SK-N-SH (cell line): ENCODE measurements around the gene DAP. TPM values are rescaled to one million over a fixed set of nuclear protein-coding genes. Genes with fewer than 3 reads are reported as not detected.
A peak's percentile ranks its signal among the peaks of the same experiment; 100 is the strongest.
"Not testable (repeated sequence)": the region's sequence is repeated elsewhere in the genome, so short reads cannot be mapped to it uniquely, and the experiment has no call there.

Source experiments
- CTCF ChIA-PET: fragments of 300-600, 350-600 bp; formaldehyde crosslinking; extraction: SDS; loops from one replicate; lab custom pipeline; 2021; lab: Yijun Ruan, JAX
- POLR2A ChIA-PET: fragments of 350-600 bp; sonication (Branson Sonifier 250); formaldehyde crosslinking; extraction: SDS; loops from one replicate; lab custom pipeline; 2020; ENCODE audit warnings: antibody characterized with exemption, inconsistent platforms; lab: Yijun Ruan, JAX
- DNase-seq: peaks from one replicate; pipeline ENCODE4 v3.0.0; 2012
- H2AFZ ChIP-seq: fragments of 200-600 bp; sonication (generic); 2 replicates; pipeline ENCODE4 v1.8.1; 2016; ENCODE audit warnings: antibody characterized with exemption, mild to moderate bottlenecking, low read depth
- H3F3A ChIP-seq: fragments of 200-600 bp; sonication (generic); replicated peaks from 2 replicates; pipeline ENCODE3; 2016; ENCODE audit warnings: antibody characterized with exemption, mild to moderate bottlenecking; ENCODE audit not compliant: insufficient read depth
- H3K27ac ChIP-seq, 2 experiments: fragments of 200-500 bp in 1 of 2; fragments of 200-600 bp in 1 of 2; sonication (Bioruptor generic) in 1 of 2; sonication (generic), shearing (Covaris generic) in 1 of 2; 2 replicates each; pipeline versions ENCODE4 v1.5.1 to v1.6.1; 2014 to 2016; ENCODE audit warnings: low read depth in 2 of 2, inconsistent platforms in 1 of 2, low read length in 1 of 2, mild to moderate bottlenecking in 1 of 2, mixed read lengths in 1 of 2
- H3K27me3 ChIP-seq: fragments of 200-600 bp; sonication (generic), shearing (Covaris generic); 2 replicates; pipeline ENCODE4 v1.6.1; 2016; ENCODE audit warnings: mixed run types; ENCODE audit not compliant: insufficient read depth
- H3K36me3 ChIP-seq, 2 experiments: fragments of 200-500 bp in 1 of 2; fragments of 200-600 bp in 1 of 2; sonication (Bioruptor generic) in 1 of 2; sonication (generic) in 1 of 2; replicated peaks in 1 of 2; 2 replicates each; pipeline versions ENCODE3 to v1.5.1; 2014 to 2016; ENCODE audit warnings: low read length in 1 of 2, mild to moderate bottlenecking in 1 of 2; ENCODE audit not compliant: insufficient read depth in 2 of 2, control insufficient read depth in 1 of 2
- H3K4me1 ChIP-seq, 2 experiments: fragments of 200-500 bp in 1 of 2; fragments of 200-600 bp in 1 of 2; sonication (Bioruptor generic) in 1 of 2; sonication (generic), shearing (Covaris generic) in 1 of 2; 2 replicates each; pipeline versions ENCODE4 v1.5.1 to v1.6.1; 2014 to 2016; ENCODE audit warnings: low read depth in 1 of 2, low read length in 1 of 2, mixed run types in 1 of 2; ENCODE audit not compliant: insufficient read depth in 2 of 2, control insufficient read depth in 1 of 2
- H3K4me2 ChIP-seq: fragments of 200-600 bp; sonication (generic), shearing (Covaris generic); 2 replicates; pipeline ENCODE4 v1.6.1; 2017; ENCODE audit warnings: mixed run types
- H3K4me3 ChIP-seq, 2 experiments: fragments of 200-500 bp in 1 of 2; fragments of 200-600 bp in 1 of 2; sonication (Bioruptor generic) in 1 of 2; sonication (generic), shearing (Covaris generic) in 1 of 2; 2 replicates each; pipeline versions ENCODE4 v1.5.1 to v1.8.1; 2014 to 2016; ENCODE audit warnings: low read depth in 2 of 2, inconsistent platforms in 1 of 2, low read length in 1 of 2, mild to moderate bottlenecking in 1 of 2, mixed read lengths in 1 of 2, moderate library complexity in 1 of 2
- H3K79me2 ChIP-seq: fragments of 200-600 bp; sonication (generic); 2 replicates; pipeline ENCODE4 v1.8.1; 2017; ENCODE audit warnings: mild to moderate bottlenecking; ENCODE audit not compliant: insufficient read depth
- H3K9ac ChIP-seq: fragments of 200-600 bp; sonication (generic); 2 replicates; pipeline ENCODE4 v1.6.1; 2017; ENCODE audit warnings: mixed run types
- H3K9me2 ChIP-seq: fragments of 200-600 bp; sonication (generic); 2 replicates; pipeline ENCODE4 v1.6.1; 2017; ENCODE audit warnings: mixed run types
- H3K9me3 ChIP-seq: fragments of 200-600 bp; sonication (generic); 2 replicates; pipeline ENCODE4 v1.6.1; 2017; ENCODE audit warnings: mixed run types, mild to moderate bottlenecking, moderate library complexity
- H4K20me1 ChIP-seq: fragments of 200-600 bp; sonication (generic); 2 replicates; pipeline ENCODE4 v1.6.1; 2017; ENCODE audit warnings: mild to moderate bottlenecking, mixed run types; ENCODE audit not compliant: insufficient read depth
- CTCF ChIP-seq: fragments of 200-600 bp; sonication (generic); IDR thresholded peaks from 2 replicates; pipeline ENCODE4 v1.6.1; 2017; ENCODE audit warnings: antibody characterized with exemption, mild to moderate bottlenecking, moderate library complexity
- ELF1 ChIP-seq: IDR thresholded peaks from 2 replicates; pipeline ENCODE4 v1.4.0; 2012
- GABPA ChIP-seq: IDR thresholded peaks from 2 replicates; pipeline ENCODE4 v1.4.0; 2012; ENCODE audit warnings: low read depth, mild to moderate bottlenecking
- JUND ChIP-seq: IDR thresholded peaks from 2 replicates; pipeline ENCODE4 v1.4.0; 2012
- POLR2AphosphoS5 ChIP-seq: IDR thresholded peaks from 2 replicates; pipeline ENCODE4 v1.6.1; 2012; ENCODE audit warnings: low read depth, low read length
- RCOR1 ChIP-seq: fragments of 150-350 bp; IDR thresholded peaks from 2 replicates; pipeline ENCODE4 v1.6.1; 2017; ENCODE audit warnings: antibody characterized with exemption, low read length
- REST ChIP-seq: IDR thresholded peaks from 2 replicates; pipeline ENCODE4 v1.6.1; 2012; ENCODE audit warnings: mild to moderate bottlenecking, low read depth, low read length, moderate library complexity
- SMC3 ChIP-seq: IDR thresholded peaks from 2 replicates; pipeline ENCODE4 v1.6.1; 2012; ENCODE audit warnings: low read depth, low read length, improper control_type of control experiment
- WGBS: methylation state at CpG from one replicate; pipeline ENCODE4 v1.1.6; 2017; ENCODE audit warnings: low lambda C conversion rate; 5-methylcytosine and 5-hydroxymethylcytosine counted together
- polyA plus RNA-seq, 3 experiments: library from polyadenylated mRNA; depleted of rRNA; stranded (reverse); fragments of >200 nt; gene quantifications; 2 replicates each; pipeline ENCODE4 v1.2.3, GENCODE V29; 2012

Gene DAP
- polyA plus RNA-seq, 1 of the 3 experiments (the other 2 are of a cell fraction), result 78.2 TPM

GRCh38 chr5:10786835-10787234 is 25.8 kb upstream of the DAP start:
- WGBS, result 62% methylated on average over 4 of the region's 4 CpGs
- CTCF ChIA-PET, result interaction anchor here (1.0 kb wide), 1 partner anchor 24 kb away, joined by 3 read pairs; no protein-coding TSS in a partner anchor
- Histone ChIP-seq H3K4me3 (no peak overlapping the region), H3K27ac (no peak overlapping the region), H3K4me1 (no peaks in the 10 kb centered on the region), H3F3A (peaks cover 4% of the 10 kb centered on the region), H3K27me3 (no peaks in the 10 kb centered on the region), H3K4me2 (no peak overlapping the region), H3K9ac (no peak overlapping the region), H2AFZ (no peak overlapping the region), H3K9me3 (no peaks in the 10 kb centered on the region), H3K79me2 (no peaks in the 10 kb centered on the region), H3K9me2 (no peaks in the 10 kb centered on the region), H4K20me1 (no peaks in the 10 kb centered on the region), H3K36me3 (no peaks in the 10 kb centered on the region)
- POLR2A ChIA-PET, result no interaction called here
- no peak for TF ChIP-seq REST
- TF ChIP-seq CTCF, result no peak
- no peak for TF ChIP-seq SMC3
- no peak for TF ChIP-seq GABPA
- no peak for TF ChIP-seq RCOR1
- TF ChIP-seq JUND, result no peak
- no peak for TF ChIP-seq POLR2AphosphoS5
- peak; percentile 25; the same call in 1 of the 2 replicates for TF ChIP-seq ELF1
- DNase-seq, result no peak

GRCh38 chr5:10780208-10780607 is 19.2 kb upstream of the DAP start:
- H3K79me2 ChIP-seq, H3K36me3 ChIP-seq, H4K20me1 ChIP-seq, CTCF ChIA-PET, H3K4me1 ChIP-seq, DNase-seq, H3K9me3 ChIP-seq, H3K9ac ChIP-seq, H3K4me3 ChIP-seq, H3K4me2 ChIP-seq, H3F3A ChIP-seq, H3K9me2 ChIP-seq, POLR2A ChIA-PET, H3K27ac ChIP-seq, H2AFZ ChIP-seq, H3K27me3 ChIP-seq: not testable (repeated sequence)
- 65% methylated on average over 7 of the region's 7 CpGs for WGBS
